GM21737 (cell line): ENCODE data around the gene ZNF101.

ENCODE experiments used
- ATAC-seq: cut with Tn5 transposase; IDR thresholded peaks from one replicate; pipeline ENCODE4 v1.9.1; 2021; ENCODE audit warnings: mild to moderate bottlenecking, moderate library complexity; ENCODE audit not compliant: unreplicated experiment

ZNF101 gene

GRCh38 chr19:19704836-19705235 is 36.2 kb downstream of the ZNF101 start:
- no peak for ATAC-seq

GRCh38 chr19:19710506-19710905 is 41.9 kb downstream of the ZNF101 start:
- ATAC-seq, result no peak

DNA sequence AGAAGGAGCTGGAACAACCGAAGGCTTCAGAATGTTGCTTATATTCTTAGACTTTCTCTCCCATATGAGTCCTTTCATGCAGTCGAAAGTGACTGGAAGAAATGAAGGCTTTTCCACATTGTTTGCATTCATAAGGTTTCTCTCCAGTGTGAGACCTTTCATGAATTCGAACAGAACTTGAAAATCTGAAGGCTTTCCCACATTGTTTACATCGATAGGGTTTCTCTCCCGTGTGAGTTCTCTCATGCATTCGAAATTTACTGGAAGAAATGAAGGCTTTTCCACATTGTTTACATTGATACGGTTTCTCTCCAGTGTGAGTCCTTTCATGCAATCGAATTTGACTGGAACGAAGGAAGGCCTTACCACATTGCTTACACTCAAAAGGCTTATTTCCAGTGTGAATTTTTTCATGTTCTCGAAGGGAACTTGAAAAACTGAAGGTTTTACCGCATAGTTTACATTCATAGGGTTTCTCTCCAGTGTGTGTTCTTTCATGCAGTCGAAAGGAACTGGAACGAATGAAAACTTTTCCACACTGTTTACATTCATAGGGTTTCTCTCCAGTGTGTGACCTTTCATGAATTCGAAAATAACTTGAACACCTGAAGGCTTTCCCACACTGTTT is 42.8 kb downstream of the ZNF101 start:
- ATAC-seq, result no peak

- ATAC-seq, result no peak
These were observed 43.5 kb downstream of the ZNF101 start for GRCh38 chr19:19711934-19712828.

DNA sequence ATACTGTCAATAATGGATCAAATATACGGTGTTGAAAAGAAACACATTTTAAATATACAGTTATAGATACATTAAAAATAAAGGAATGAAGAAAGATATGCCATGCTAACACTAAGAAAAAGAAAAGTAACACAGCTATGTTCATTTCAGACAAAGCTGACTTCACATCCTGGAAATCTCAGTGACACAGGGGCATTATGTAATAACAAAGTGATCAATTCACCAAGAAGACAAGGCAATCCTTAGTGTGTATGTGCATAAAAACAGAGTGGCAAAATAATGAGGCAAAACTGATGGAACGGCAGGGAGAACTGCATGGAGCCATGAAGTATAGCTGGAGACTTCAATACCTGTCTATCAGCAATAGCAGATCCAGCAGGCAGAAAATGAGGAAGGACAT is 51.2 kb downstream of the ZNF101 start:
- ATAC-seq, result no peak

- ATAC-seq, result no peak
These were observed 53.3 kb downstream of the ZNF101 start for GRCh38 chr19:19721896-19722295.

- peak; percentile 99 for ATAC-seq
These were observed 64.2 kb downstream of the ZNF101 start, which contains the start of gene ZNF14 for GRCh38 chr19:19732579-19733501. ZNF14 (minus strand) TSS chr19:19733112; CDS start chr19:19732958, 154 bp downstream.
